D721Med (cell line): ENCODE measurements around the gene TNIK.
"Not testable (repeated sequence)": the region's sequence is repeated elsewhere in the genome, so short reads cannot be mapped to it uniquely, and the experiment has no call there.

ENCODE experiments used
- DNase-seq: peaks from one replicate; pipeline ENCODE4 v3.0.0; 2011; ENCODE audit warnings: low spot score; ENCODE audit not compliant: insufficient read length
- FAIRE-seq: peaks from 2 replicates; lab custom pipeline; 2011; peaks lifted over from hg19 to GRCh38; lab: Jason Lieb, UNC
- TF ChIP-seq, protein P1 (sequence below): IDR thresholded peaks from 2 replicates; pipeline ENCODE4 v1.5.1; 2012; ENCODE audit warnings: mild to moderate bottlenecking, control low read depth; ENCODE audit not compliant: insufficient read depth; ENCODE audit errors: missing control alignments

The TNIK gene

DNA sequence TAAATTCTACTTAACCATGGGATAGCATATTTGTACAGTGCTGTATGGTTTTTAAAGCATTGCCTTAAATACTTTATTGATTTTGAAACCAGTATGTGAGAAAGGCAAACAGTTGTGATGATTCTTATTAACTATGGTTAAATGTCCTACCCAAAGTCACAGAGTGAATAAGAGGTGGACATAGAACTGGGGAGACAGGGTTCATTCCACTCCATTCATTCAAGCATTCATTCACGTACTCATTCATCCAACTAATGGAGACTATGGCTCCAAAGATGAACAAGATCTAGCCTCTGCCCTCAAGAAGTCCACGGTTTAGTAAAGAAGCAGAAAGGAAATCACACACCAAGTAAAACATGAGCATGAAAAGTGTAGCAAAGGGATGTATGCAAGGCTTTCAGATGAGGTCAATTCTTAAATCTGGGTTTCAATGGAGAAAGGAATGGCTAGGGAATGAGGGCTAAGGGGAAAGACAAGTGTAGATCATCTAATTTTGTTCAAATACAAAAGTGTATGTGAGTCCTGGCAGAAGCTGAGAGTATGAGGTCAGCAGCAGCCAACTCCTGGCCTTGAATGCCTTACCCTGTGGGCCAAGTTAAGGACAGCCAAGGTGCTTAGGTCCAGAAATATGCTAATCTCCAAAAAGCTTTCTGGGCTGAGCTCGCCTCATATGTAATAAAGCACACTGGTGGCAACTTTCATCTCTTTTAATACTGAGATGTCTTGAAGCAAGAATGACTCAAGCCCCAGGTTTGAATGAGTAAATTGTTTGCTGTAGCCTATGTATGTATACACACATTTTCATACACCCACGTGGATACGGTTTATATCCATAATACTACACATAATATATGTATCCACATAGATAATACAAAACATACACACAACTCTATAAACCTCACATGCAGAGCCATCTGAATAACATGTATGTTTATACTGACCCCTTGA is 4.3 kb downstream of the TNIK start:
- no peak for DNase-seq
- TF ChIP-seq, protein P1, sequence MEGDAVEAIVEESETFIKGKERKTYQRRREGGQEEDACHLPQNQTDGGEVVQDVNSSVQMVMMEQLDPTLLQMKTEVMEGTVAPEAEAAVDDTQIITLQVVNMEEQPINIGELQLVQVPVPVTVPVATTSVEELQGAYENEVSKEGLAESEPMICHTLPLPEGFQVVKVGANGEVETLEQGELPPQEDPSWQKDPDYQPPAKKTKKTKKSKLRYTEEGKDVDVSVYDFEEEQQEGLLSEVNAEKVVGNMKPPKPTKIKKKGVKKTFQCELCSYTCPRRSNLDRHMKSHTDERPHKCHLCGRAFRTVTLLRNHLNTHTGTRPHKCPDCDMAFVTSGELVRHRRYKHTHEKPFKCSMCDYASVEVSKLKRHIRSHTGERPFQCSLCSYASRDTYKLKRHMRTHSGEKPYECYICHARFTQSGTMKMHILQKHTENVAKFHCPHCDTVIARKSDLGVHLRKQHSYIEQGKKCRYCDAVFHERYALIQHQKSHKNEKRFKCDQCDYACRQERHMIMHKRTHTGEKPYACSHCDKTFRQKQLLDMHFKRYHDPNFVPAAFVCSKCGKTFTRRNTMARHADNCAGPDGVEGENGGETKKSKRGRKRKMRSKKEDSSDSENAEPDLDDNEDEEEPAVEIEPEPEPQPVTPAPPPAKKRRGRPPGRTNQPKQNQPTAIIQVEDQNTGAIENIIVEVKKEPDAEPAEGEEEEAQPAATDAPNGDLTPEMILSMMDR: no peak
- no peak for FAIRE-seq

DNA sequence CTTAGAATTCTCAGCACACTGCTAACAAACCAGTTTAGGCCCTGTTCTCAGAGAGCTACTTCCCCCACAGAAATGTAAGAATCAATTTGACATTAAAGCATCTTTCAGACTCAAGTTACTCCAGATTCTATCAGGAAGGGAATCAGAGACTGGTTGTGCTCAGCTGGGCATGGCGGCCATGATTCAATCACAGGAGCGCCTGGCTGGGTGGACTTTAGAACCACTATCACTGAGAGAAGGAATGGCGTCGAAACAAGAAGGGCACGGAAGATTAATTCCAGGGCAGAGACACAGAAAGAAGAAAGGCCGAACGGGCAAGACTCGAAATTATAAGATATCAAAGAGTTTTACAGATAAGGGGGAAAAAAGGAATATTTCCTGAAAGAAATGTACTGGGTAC is 6.2 kb downstream of the TNIK start:
- FAIRE-seq (no peak), DNase-seq (no peak)
- TF ChIP-seq, protein P1: no peak

DNA sequence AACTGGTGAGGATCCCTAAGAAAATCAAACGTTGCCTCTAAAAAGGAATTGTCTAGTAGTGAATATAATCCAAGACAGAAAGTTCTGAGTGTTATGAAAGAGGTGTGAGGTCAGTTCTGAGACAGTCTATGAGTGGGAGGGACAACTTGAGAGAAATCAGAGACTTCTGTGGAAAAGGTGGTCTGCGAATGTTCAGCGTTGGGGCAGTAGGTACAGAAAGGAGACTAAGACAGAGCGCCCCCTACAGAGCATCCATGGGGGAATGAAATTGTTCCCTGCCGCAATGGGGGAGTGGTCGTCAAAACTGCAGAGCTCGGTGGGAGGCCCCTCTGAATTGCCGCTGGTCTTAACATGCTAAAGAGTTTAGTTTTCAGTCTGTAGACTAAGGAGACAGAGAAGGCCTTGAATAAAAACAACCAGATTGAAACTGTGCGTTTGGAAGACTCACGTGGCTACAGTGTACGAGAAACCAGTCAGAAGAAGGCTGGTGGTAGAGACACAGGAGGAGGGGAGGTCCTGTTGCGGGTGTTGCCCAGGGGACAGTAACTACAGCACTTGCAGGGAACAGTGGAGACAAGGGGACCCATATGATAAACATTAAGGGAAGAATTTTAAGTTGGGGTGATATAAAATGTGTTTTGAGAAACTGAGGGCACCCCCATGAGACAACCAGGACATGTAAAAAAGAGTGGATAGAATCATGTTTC is 6.9 kb downstream of the TNIK start:
- TF ChIP-seq, protein P1: peak; percentile 15
- no peak for FAIRE-seq
- DNase-seq: no peak

DNA sequence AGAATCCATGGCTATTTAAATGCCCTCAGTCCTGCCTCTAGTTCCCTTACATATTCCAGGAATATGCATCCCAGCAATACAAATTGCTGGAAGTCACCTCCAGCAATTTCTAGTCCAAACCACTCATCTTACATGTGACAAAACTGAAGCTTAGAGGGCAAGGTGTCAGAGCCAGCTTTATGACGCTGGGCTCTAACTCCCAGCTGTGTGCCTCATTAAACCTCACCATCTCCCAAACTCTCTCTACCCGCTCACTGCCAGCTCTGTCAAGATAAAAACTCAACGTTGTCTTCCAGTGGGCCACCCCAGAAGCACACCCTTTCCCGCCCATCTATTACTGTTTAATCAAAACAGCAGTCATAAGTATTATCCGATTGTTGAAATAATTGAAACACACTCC is 7.9 kb downstream of the TNIK start:
- no peak for DNase-seq
- FAIRE-seq: no peak
- TF ChIP-seq, protein P1: no peak

DNA sequence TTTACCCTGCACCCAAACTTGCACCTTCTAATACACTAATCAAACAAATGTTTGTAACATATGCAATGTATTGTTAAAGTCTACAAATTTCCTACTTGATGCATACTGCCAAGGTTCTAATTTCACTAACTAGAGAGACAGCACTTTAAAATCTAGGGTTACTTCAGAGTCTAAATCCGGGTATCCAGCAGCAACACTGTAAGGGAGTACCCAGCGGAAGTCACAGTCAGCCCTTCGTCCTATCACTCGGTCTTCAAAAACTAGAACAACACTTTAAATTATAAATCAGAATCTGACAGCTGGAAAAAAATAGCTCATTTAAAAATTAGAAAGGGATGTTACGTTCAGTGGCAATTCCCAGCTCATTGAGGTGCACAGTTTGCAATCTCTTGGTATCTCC is 8.3 kb downstream of the TNIK start:
- FAIRE-seq (no peak), DNase-seq (no peak)
- TF ChIP-seq, protein P1: no peak

DNA sequence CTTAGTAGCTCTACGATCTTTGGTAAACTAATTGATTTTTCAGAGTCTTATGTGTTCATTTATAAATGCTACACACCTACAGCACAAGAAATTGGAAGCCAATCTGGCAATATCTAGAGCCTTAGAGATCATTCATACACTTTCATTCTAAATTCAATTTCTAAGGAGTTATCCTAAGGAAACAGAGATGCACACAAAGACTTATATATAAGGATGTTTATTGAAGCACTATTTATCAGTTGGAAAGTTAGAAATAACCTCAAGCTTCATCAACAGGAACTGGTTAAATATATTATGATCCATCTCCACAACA is 12.7 kb downstream of the TNIK start:
- not testable (repeated sequence) for DNase-seq, FAIRE-seq

DNA sequence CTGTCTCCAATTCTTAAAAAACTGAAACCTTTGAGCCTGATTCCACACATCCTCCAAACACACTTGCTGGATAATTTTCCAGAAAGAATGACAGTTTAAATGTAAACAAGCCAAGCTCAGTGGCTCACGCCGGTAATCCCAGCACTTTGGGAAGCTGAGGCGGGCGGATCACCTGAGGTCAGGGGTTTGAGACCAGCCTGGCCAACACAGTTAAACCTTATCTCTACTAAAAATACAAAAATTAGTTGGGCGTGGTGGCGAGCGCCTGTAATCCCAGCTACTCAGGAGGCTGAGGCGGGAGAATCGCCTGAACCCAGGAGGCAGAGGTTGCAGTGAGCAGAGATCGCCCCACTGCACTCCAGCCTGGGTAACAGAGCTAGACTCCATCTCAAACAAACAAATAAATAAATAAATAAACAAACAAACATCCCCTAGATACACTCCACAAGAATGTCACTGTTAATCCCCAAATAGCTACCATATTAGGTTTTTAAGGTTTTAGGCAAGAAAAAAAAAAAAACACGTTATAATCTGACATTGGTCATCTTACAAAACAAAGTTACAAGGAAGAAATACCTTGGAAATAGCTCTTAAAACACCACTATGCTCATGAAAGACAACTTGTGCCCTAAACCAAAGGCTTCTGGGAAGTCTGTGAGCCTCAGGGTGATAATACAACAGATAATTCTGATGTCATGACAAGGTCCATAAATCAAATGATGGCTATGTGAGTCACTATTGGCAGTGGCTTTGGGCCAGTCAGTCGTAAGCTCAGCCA is 13.2 kb downstream of the TNIK start:
- TF ChIP-seq, protein P1: no peak
- FAIRE-seq: no peak
- no peak for DNase-seq
